H1 (cell line): ENCODE results near the gene MYCBP2. TPM values are rescaled to one million over a fixed set of nuclear protein-coding genes. Genes with fewer than 3 reads are reported as not detected.

Source experiments
- CTCF ChIA-PET: fragments of 300-600 bp; sonication (Branson Sonifier 250); formaldehyde crosslinking; loops from one replicate; lab custom pipeline; 2021; ENCODE audit not compliant: partially characterized antibody; lab: Charles Lee
- POLR2A ChIA-PET: fragments of 300-600 bp; sonication (Branson Sonifier 250); formaldehyde crosslinking; loops from one replicate; lab custom pipeline; 2021; ENCODE audit warnings: inconsistent platforms; ENCODE audit not compliant: partially characterized antibody; lab: Charles Lee
- DNase-seq, 2 experiments: peaks; one replicate each; pipeline versions ENCODE4 v3.0.0 to v3.0.0-alpha.2; 2010 to 2022; ENCODE audit warnings: low spot score in 2 of 2, low read depth in 1 of 2, mixed read lengths in 1 of 2
- FAIRE-seq: peaks from 2 replicates; lab custom pipeline; 2011; peaks lifted over from hg19 to GRCh38; lab: Jason Lieb, UNC
- H2AFZ ChIP-seq: 2 replicates; pipeline ENCODE4 v1.8.1; 2012; ENCODE audit warnings: low read length, inconsistent platforms
- H2AK5ac ChIP-seq: 2 replicates; pipeline ENCODE4 v1.6.1; 2013; ENCODE audit warnings: low read depth, low read length
- H2BK120ac ChIP-seq: replicated peaks from 2 replicates; pipeline ENCODE3; 2013; ENCODE audit warnings: low read depth, low read length, inconsistent platforms
- H2BK12ac ChIP-seq: 2 replicates; pipeline ENCODE4 v1.6.1; 2013; ENCODE audit warnings: low read depth, low read length
- H2BK15ac ChIP-seq: 2 replicates; pipeline ENCODE4 v1.6.1; 2013; ENCODE audit warnings: low read length
- H2BK20ac ChIP-seq: 2 replicates; pipeline ENCODE4 v1.6.1; 2013; ENCODE audit warnings: low read length
- H2BK5ac ChIP-seq: 2 replicates; pipeline ENCODE4 v1.6.1; 2013; ENCODE audit warnings: low read depth, low read length
- H3K14ac ChIP-seq: 2 replicates; pipeline ENCODE4 v1.6.1; 2013; ENCODE audit warnings: inconsistent platforms; ENCODE audit not compliant: insufficient read length
- H3K18ac ChIP-seq: 2 replicates; pipeline ENCODE4 v1.6.1; 2013; ENCODE audit warnings: low read length; ENCODE audit errors: extremely low read depth
- H3K23ac ChIP-seq: 2 replicates; pipeline ENCODE4 v1.6.1; 2013; ENCODE audit warnings: inconsistent platforms; ENCODE audit not compliant: insufficient read length
- H3K23me2 ChIP-seq: 2 replicates; pipeline ENCODE4 v1.6.1; 2013; ENCODE audit warnings: low read depth, low read length
- H3K27ac ChIP-seq: 2 replicates; pipeline ENCODE4 v1.6.1; 2011; ENCODE audit warnings: low read depth, low read length, inconsistent platforms
- H3K27me3 ChIP-seq, 4 experiments: replicated peaks in 1 of 4; 1 replicate in 1 of 4; 2 replicates in 3 of 4; pipeline versions ENCODE4 v1.6.1 to v1.8.1; 2011 to 2013; ENCODE audit warnings: low read length in 3 of 4, mild to moderate bottlenecking in 3 of 4, inconsistent platforms in 2 of 4, mixed read lengths in 2 of 4, moderate library complexity in 1 of 4; ENCODE audit not compliant: control insufficient read depth in 3 of 4, insufficient read depth in 3 of 4; ENCODE audit errors: extremely low read depth in 1 of 4
- H3K36me3 ChIP-seq, 4 experiments: 2 replicates each; pipeline versions ENCODE4 v1.6.1 to v1.8.1; 2011 to 2013; ENCODE audit warnings: mild to moderate bottlenecking in 4 of 4, low read length in 3 of 4, moderate library complexity in 2 of 4, control low read depth in 1 of 4, inconsistent platforms in 1 of 4; ENCODE audit not compliant: insufficient read depth in 4 of 4, control insufficient read depth in 2 of 4
- H3K4ac ChIP-seq: replicated peaks from 2 replicates; pipeline ENCODE3; 2013; ENCODE audit warnings: low read length, low read depth, mixed read lengths, inconsistent platforms; ENCODE audit not compliant: insufficient read length
- H3K4me1 ChIP-seq, 4 experiments: replicated peaks in 1 of 4; 1 replicate in 1 of 4; 2 replicates in 3 of 4; pipeline versions ENCODE4 v1.6.1 to v1.8.1; 2011 to 2013; ENCODE audit warnings: low read length in 3 of 4, inconsistent platforms in 2 of 4, mixed read lengths in 1 of 4; ENCODE audit not compliant: insufficient read depth in 4 of 4, control insufficient read depth in 3 of 4
- H3K4me2 ChIP-seq, 2 experiments: 2 replicates each; pipeline versions ENCODE4 v1.6.1 to v1.8.1; 2011 to 2013; ENCODE audit warnings: low read depth in 2 of 2, low read length in 2 of 2, control low read depth in 1 of 2, inconsistent platforms in 1 of 2, mild to moderate bottlenecking in 1 of 2; ENCODE audit not compliant: insufficient read depth in 1 of 2
- H3K4me3 ChIP-seq, 4 experiments: fragments of 200-600, 300-600 bp in 1 of 4; sonication (generic), shearing (Covaris generic), sonication (Bioruptor Twin) in 1 of 4; 2 replicates each; pipeline versions ENCODE4 v1.5.1 to v1.8.1; 2011 to 2016; ENCODE audit warnings: low read length in 4 of 4, low read depth in 3 of 4, control low read depth in 2 of 4, inconsistent platforms in 2 of 4, mild to moderate bottlenecking in 2 of 4, mixed read lengths in 1 of 4, moderate library complexity in 1 of 4; ENCODE audit not compliant: insufficient read depth in 2 of 4; ENCODE audit errors: extremely low read depth in 1 of 4
- H3K56ac ChIP-seq: replicated peaks from 2 replicates; pipeline ENCODE3; 2013; ENCODE audit warnings: low read depth, mild to moderate bottlenecking, mixed read lengths, low read length, inconsistent platforms; ENCODE audit not compliant: insufficient read length
- H3K79me1 ChIP-seq: 2 replicates; pipeline ENCODE4 v1.6.1; 2013; ENCODE audit warnings: low read depth, low read length, control low read depth
- H3K79me2 ChIP-seq, 2 experiments: 2 replicates each; pipeline versions ENCODE4 v1.6.1 to v1.8.1; 2012 to 2013; ENCODE audit warnings: low read length in 2 of 2, mild to moderate bottlenecking in 2 of 2, inconsistent platforms in 1 of 2; ENCODE audit not compliant: insufficient read depth in 2 of 2, control insufficient read depth in 1 of 2
- H3K9ac ChIP-seq, 4 experiments: replicated peaks in 1 of 4; 1 replicate in 1 of 4; 2 replicates in 3 of 4; pipeline versions ENCODE4 v1.6.1 to v1.8.1; 2011 to 2013; ENCODE audit warnings: low read depth in 3 of 4, low read length in 3 of 4, control low read depth in 2 of 4, mild to moderate bottlenecking in 2 of 4, moderate library complexity in 2 of 4, inconsistent platforms in 1 of 4; ENCODE audit errors: extremely low read depth in 1 of 4
- H3K9me3 ChIP-seq, 2 experiments: 2 replicates each; pipeline versions ENCODE4 v1.6.1 to v1.8.1; 2012 to 2013; ENCODE audit warnings: mild to moderate bottlenecking in 2 of 2, moderate library complexity in 2 of 2, control low read depth in 1 of 2, inconsistent platforms in 1 of 2, low read depth in 1 of 2, low read length in 1 of 2, mixed read lengths in 1 of 2; ENCODE audit not compliant: insufficient read depth in 2 of 2
- H4K20me1 ChIP-seq, 2 experiments: replicated peaks in 1 of 2; 2 replicates each; pipeline versions ENCODE3 to v1.8.1; 2011 to 2013; ENCODE audit warnings: inconsistent platforms in 2 of 2, low read length in 2 of 2, mild to moderate bottlenecking in 1 of 2; ENCODE audit not compliant: insufficient read depth in 2 of 2, control insufficient read depth in 1 of 2
- H4K5ac ChIP-seq: 2 replicates; pipeline ENCODE4 v1.6.1; 2013; ENCODE audit warnings: low read length, low read depth, mixed read lengths, inconsistent platforms; ENCODE audit not compliant: insufficient read length
- H4K8ac ChIP-seq: 2 replicates; pipeline ENCODE4 v1.8.0; 2013; ENCODE audit warnings: mild to moderate bottlenecking, moderate library complexity, low read length, inconsistent platforms; ENCODE audit not compliant: insufficient read depth; ENCODE audit errors: extremely low read depth
- H4K91ac ChIP-seq: replicated peaks from 2 replicates; pipeline ENCODE3; 2013; ENCODE audit warnings: low read length, mixed read lengths, inconsistent platforms; ENCODE audit not compliant: insufficient read length
- BACH1 ChIP-seq: IDR thresholded peaks from 2 replicates; pipeline ENCODE4 v1.6.1; 2012; ENCODE audit warnings: low read length, improper control_type of control experiment
- HDAC6 ChIP-seq: IDR thresholded peaks from one replicate; pipeline ENCODE4 v1.7.1; 2012; ENCODE audit warnings: low read depth, mild to moderate bottlenecking, inconsistent platforms, low read length, moderate library complexity
- KDM1A ChIP-seq: fragments of 200-600, 300-600 bp; sonication (generic); IDR thresholded peaks from 2 replicates; pipeline ENCODE4 v1.7.1; 2016; ENCODE audit warnings: mild to moderate bottlenecking, low read length, borderline replicate concordance
- KDM5A ChIP-seq: fragments of 200-600 bp; IDR thresholded peaks from 2 replicates; pipeline ENCODE4 v1.7.1; 2012; ENCODE audit warnings: mild to moderate bottlenecking, low read length, inconsistent platforms, mixed read lengths
- POLR2AphosphoS5 ChIP-seq: IDR thresholded peaks from 2 replicates; pipeline ENCODE4 v1.6.1; 2011; ENCODE audit warnings: low read depth, low read length
- RAD21 ChIP-seq, 2 experiments: IDR thresholded peaks in 1 of 2; conservative IDR thresholded peaks in 1 of 2; 2 replicates each; pipeline ENCODE4 v1.6.1; 2011; ENCODE audit warnings: low read depth in 2 of 2, low read length in 2 of 2, improper control_type of control experiment in 1 of 2, inconsistent platforms in 1 of 2, mild to moderate bottlenecking in 1 of 2, moderate library complexity in 1 of 2
- RNF2 ChIP-seq: fragments of 200-900, 300-1000 bp; sonication (generic); IDR thresholded peaks from 2 replicates; pipeline ENCODE4 v1.7.1; 2016; ENCODE audit warnings: borderline replicate concordance, low read depth, mild to moderate bottlenecking, antibody characterized with exemption, low read length; ENCODE audit not compliant: poor library complexity, severe bottlenecking; ENCODE audit errors: missing control alignments
- SIRT6 ChIP-seq: IDR thresholded peaks from one replicate; pipeline ENCODE4 v1.7.1; 2012; ENCODE audit warnings: low read length, inconsistent platforms
- SIX5 ChIP-seq: IDR thresholded peaks from 2 replicates; pipeline ENCODE4 v1.6.1; 2011; ENCODE audit warnings: mild to moderate bottlenecking, low read depth, low read length
- YY1 ChIP-seq: IDR thresholded peaks from 2 replicates; pipeline ENCODE4 v1.6.1; 2011; ENCODE audit warnings: low read depth, mild to moderate bottlenecking, low read length
- WGBS, 2 experiments: shearing (Covaris generic) in 1 of 2; methylation state at CpG; one replicate each; pipeline versions ENCODE4 v1.1.6 to v1.1.7; 2013 to 2015; ENCODE audit warnings: low lambda C conversion rate in 2 of 2, mixed read lengths in 2 of 2, inconsistent platforms in 1 of 2, low coverage in 1 of 2, missing lambda C conversion rate in 1 of 2; ENCODE audit not compliant: insufficient replicate concordance in 2 of 2, insufficient coverage in 1 of 2, insufficient read length in 1 of 2; ENCODE audit errors: extremely low coverage in 1 of 2, missing lambda C conversion rate in 1 of 2; 5-methylcytosine and 5-hydroxymethylcytosine counted together
- polyA plus RNA-seq, 7 experiments: library from polyadenylated mRNA; depleted of rRNA in 3 of 7; stranded (reverse) in 5 of 7; unstranded in 2 of 7; fragments of >200 nt in 5 of 7; fragments of 200-250 nt in 2 of 7; gene quantifications; 1 replicate in 5 of 7; 2 replicates in 1 of 7; 4 replicates in 1 of 7; pipeline versions ENCODE4 v1.2.1 to v1.2.3, GENCODE V29; 2011 to 2013; ENCODE audit warnings: missing spikeins in 2 of 7, mixed read lengths in 2 of 7
- total RNA-seq: library from RNA; stranded (reverse); fragmentation: NEBNext Ultra II Directional; extraction: Animal tissue kit (Norgen Biotek cat#: 25700); gene quantifications from 2 replicates; pipeline ENCODE4 v1.2.1, GENCODE V29; 2021

Gene MYCBP2
- total and polyA plus RNA-seq, 2 of the 8 experiments (the other 6 are each of a cell fraction or from before 2014, with no cell fraction given) = 19.0 to 52.1 TPM

- Histone ChIP-seq H3K56ac (no peak overlapping the region), H4K5ac (no peak overlapping the region), H3K14ac (no peak overlapping the region), H3K4me1 (peaks cover 0 to 6% (median 0%) of the 10 kb centered on the region in 4 experiments; a peak in 3 of 7 replicates), H3K9ac (no peak overlapping the region), H2BK12ac (no peak overlapping the region), H2BK20ac (no peak overlapping the region), H3K36me3 (no peaks in the 10 kb centered on the region), H2AFZ (no peak overlapping the region), H3K4me2 (no peak overlapping the region), H4K91ac (no peak overlapping the region), H2BK15ac (no peak overlapping the region), H2AK5ac (no peak overlapping the region), H3K9me3 (no peaks in the 10 kb centered on the region), H3K27ac (no peak overlapping the region), H3K4me3 (no peak overlapping the region), H3K27me3 (no peaks in the 10 kb centered on the region), H2BK5ac (no peak overlapping the region), H3K79me1 (no peaks in the 10 kb centered on the region; the same call in 1 of the 2 replicates), H3K23ac (no peak overlapping the region), H3K4ac (no peak overlapping the region), H4K8ac (no peak overlapping the region), H3K18ac (no peak overlapping the region), H2BK120ac (no peak overlapping the region), H3K23me2 (no peaks in the 10 kb centered on the region; the same call in 1 of the 2 replicates), H3K79me2 (peaks cover 0 to 73% of the 10 kb centered on the region in 2 experiments; a peak in 2 of 4 replicates), H4K20me1 (no peaks in the 10 kb centered on the region)
- FAIRE-seq = no peak
- TF ChIP-seq KDM1A (no peak), KDM5A (no peak), RNF2 (no peak), BACH1 (no peak), HDAC6 (no peak), RAD21 (IDR thresholded peaks at IDR 0.05 in 1 of 2, conservative IDR thresholded peaks at IDR 0.05 in 1 of 2; ENCODE audit: low read depth in 2 of 2, low read length in 2 of 2) (no peak), YY1 (no peak), SIX5 (no peak), SIRT6 (no peak), POLR2AphosphoS5 (no peak)
- WGBS, 2 experiments = 86% methylated on average over 1 of the region's 1 CpG; no CpG with 5 or more reads in 1 of the 2 experiments
- POLR2A ChIA-PET = no interaction called here
- CTCF ChIA-PET = interaction anchor here (1.3 kb wide), 1 partner anchor 10 kb away, joined by 5 read pairs; no protein-coding TSS in a partner anchor
- no peak for DNase-seq
Observed at GRCh38 chr13:77299587-77299986, 27.3 kb downstream of the MYCBP2 start.
